K562 (cell line): ENCODE data around the gene IFNK. TPM values are rescaled to one million over a fixed set of nuclear protein-coding genes. Genes with fewer than 3 reads are reported as not detected.

Experiments used
- ATAC-seq: fragments of 200-7000 bp; cut with Tn5 transposase; 3 replicates; pipeline ENCODE4 v1.9.1; 2020; ENCODE audit warnings: moderate library complexity
- BruUV-seq: library from RNA; stranded (reverse); fragments of 400-500 nt; replicated peaks from 2 replicates; lab custom pipeline; 2021; lab: Mats Ljungman, UMichigan
- CTCF ChIA-PET: fragments of 300-600 bp; formaldehyde crosslinking; extraction: SDS; loops from one replicate; lab custom pipeline; 2021; ENCODE audit warnings: low intra/inter-chr PET ratio; lab: Yijun Ruan, JAX
- POLR2A ChIA-PET: fragments of 300-600, 350-650 bp; sonication (Branson Sonifier 250); formaldehyde crosslinking; extraction: SDS; loops from one replicate; lab custom pipeline; 2021; ENCODE audit warnings: antibody characterized with exemption, inconsistent platforms; lab: Yijun Ruan, JAX
- DNase-seq, 4 experiments: peaks; one replicate each; pipeline versions ENCODE4 v3.0.0 to v3.0.0-alpha.2; 2011 to 2018; ENCODE audit warnings: low spot score in 3 of 4, mixed read lengths in 3 of 4; ENCODE audit errors: extremely low read depth in 1 of 4
- FAIRE-seq: peaks from 2 replicates; lab custom pipeline; 2011; peaks lifted over from hg19 to GRCh38; lab: Jason Lieb, UNC
- H2AFZ ChIP-seq: 2 replicates; pipeline ENCODE4 v1.6.0; 2011; ENCODE audit warnings: low read depth, low read length, control low read depth, inconsistent platforms
- H3K27ac ChIP-seq: fragments of 200-600 bp; 3 replicates; pipeline ENCODE4 v1.8.0; 2011; ENCODE audit warnings: low read depth, mild to moderate bottlenecking, control low read depth, inconsistent platforms, low read length, moderate library complexity, mixed read lengths; ENCODE audit errors: extremely low read depth
- H3K27me3 ChIP-seq, 2 experiments: fragments of 300-600 bp in 1 of 2; 2 replicates in 1 of 2; 3 replicates in 1 of 2; pipeline versions ENCODE4 v1.6.0 to v1.8.0; 2011; ENCODE audit warnings: inconsistent platforms in 2 of 2, low read length in 2 of 2, mild to moderate bottlenecking in 1 of 2, mixed read lengths in 1 of 2, moderate library complexity in 1 of 2; ENCODE audit not compliant: control insufficient read depth in 2 of 2, insufficient read depth in 2 of 2
- H3K36me3 ChIP-seq: fragments of 300-600 bp; 3 replicates; pipeline ENCODE4 v1.8.0; 2011; ENCODE audit warnings: mild to moderate bottlenecking, low read length, inconsistent platforms; ENCODE audit not compliant: control insufficient read depth, insufficient read depth
- H3K4me1 ChIP-seq, 2 experiments: fragments of 200-600 bp in 1 of 2; replicated peaks in 1 of 2; 2 replicates in 1 of 2; 3 replicates in 1 of 2; pipeline versions ENCODE4 v1.5.1 to v1.8.0; 2011; ENCODE audit warnings: inconsistent platforms in 2 of 2, low read length in 2 of 2, mild to moderate bottlenecking in 1 of 2, mixed read lengths in 1 of 2, moderate library complexity in 1 of 2; ENCODE audit not compliant: control insufficient read depth in 2 of 2, insufficient read depth in 2 of 2
- H3K4me2 ChIP-seq: 2 replicates; pipeline ENCODE4 v1.6.1; 2011; ENCODE audit warnings: low read length, control low read depth, inconsistent platforms, mixed read lengths; ENCODE audit not compliant: insufficient read depth
- H3K4me3 ChIP-seq: fragments of 200-600 bp; sonication (generic), shearing (Covaris generic); 2 replicates; pipeline ENCODE4 v1.5.1; 2016; ENCODE audit warnings: control low read depth, inconsistent platforms
- H3K79me2 ChIP-seq: fragments of 200-600 bp; 3 replicates; pipeline ENCODE4 v1.8.0; 2011; ENCODE audit warnings: low read length, inconsistent platforms; ENCODE audit not compliant: control insufficient read depth, insufficient read depth
- H3K9ac ChIP-seq, 2 experiments: 2 replicates each; pipeline versions ENCODE4 v1.6.0 to v1.6.1; 2011; ENCODE audit warnings: low read depth in 2 of 2, low read length in 2 of 2, control low read depth in 1 of 2, inconsistent platforms in 1 of 2, mild to moderate bottlenecking in 1 of 2, mixed read lengths in 1 of 2; ENCODE audit not compliant: insufficient read depth in 1 of 2
- H3K9me1 ChIP-seq: one replicate; pipeline ENCODE4 v1.6.0; 2011; ENCODE audit warnings: inconsistent platforms, mild to moderate bottlenecking, low read length, moderate library complexity; ENCODE audit not compliant: control insufficient read depth, insufficient read depth
- H3K9me3 ChIP-seq: replicated peaks from 2 replicates; pipeline ENCODE4 v1.5.1; 2011; ENCODE audit warnings: low read depth, low read length, inconsistent platforms; ENCODE audit not compliant: control insufficient read depth, insufficient read depth
- H4K20me1 ChIP-seq: replicated peaks from 2 replicates; pipeline ENCODE4 v1.6.1; 2011; ENCODE audit warnings: low read length, inconsistent platforms, mixed read lengths; ENCODE audit not compliant: control insufficient read depth, insufficient read depth
- ARID3B ChIP-seq: fragments of 250-450 bp; sonication (Bioruptor Pico); IDR thresholded peaks from 2 replicates; pipeline ENCODE4 v1.4.0; 2020; ENCODE audit warnings: borderline replicate concordance
- KDM5B ChIP-seq: fragments of 200-600 bp; sonication (generic); IDR thresholded peaks from 2 replicates; pipeline ENCODE4 v1.6.1; 2012; ENCODE audit warnings: low read depth, mild to moderate bottlenecking, moderate library complexity, low read length, control low read depth, inconsistent platforms; ENCODE audit not compliant: insufficient replicate concordance
- MTF1 ChIP-seq: fragments of 250-450 bp; sonication (Bioruptor Pico); IDR thresholded peaks from 2 replicates; pipeline ENCODE4 v1.9.0; 2021; ENCODE audit warnings: moderate library complexity, mild to moderate bottlenecking, inconsistent platforms, borderline replicate concordance
- POLR3A ChIP-seq: IDR thresholded peaks from 2 replicates; pipeline ENCODE4 v1.6.1; 2011; ENCODE audit warnings: borderline replicate concordance, mild to moderate bottlenecking, moderate library complexity; ENCODE audit not compliant: insufficient read length, insufficient read depth; ENCODE audit errors: extremely low read depth
- RBBP5 ChIP-seq: fragments of 200-600 bp; sonication (generic); IDR thresholded peaks from 2 replicates; pipeline ENCODE4 v1.6.1; 2012; ENCODE audit warnings: borderline replicate concordance, mild to moderate bottlenecking, low read length, control low read depth, inconsistent platforms; ENCODE audit not compliant: insufficient read depth, poor library complexity, severe bottlenecking
- RNF2 ChIP-seq: sonication (generic); IDR thresholded peaks from 2 replicates; pipeline ENCODE4 v1.6.1; 2016
- XRCC5 ChIP-seq: fragments of 200-400 bp; formaldehyde crosslinking; IDR thresholded peaks from 2 replicates; pipeline ENCODE4 v1.6.1; 2017; ENCODE audit warnings: low read depth, mild to moderate bottlenecking, low read length
- ZBTB8A ChIP-seq: fragments of 450-650 bp; IDR thresholded peaks from 2 replicates; pipeline ENCODE4 v1.6.1; 2018; ENCODE audit warnings: mild to moderate bottlenecking, moderate library complexity; ENCODE audit not compliant: partially characterized antibody
- ZNF174 ChIP-seq: fragments of 250-450 bp; sonication (Bioruptor Pico); IDR thresholded peaks from 2 replicates; pipeline ENCODE4 v1.4.0; 2020; ENCODE audit warnings: mild to moderate bottlenecking
- ZNF384 ChIP-seq: IDR thresholded peaks from 2 replicates; pipeline ENCODE4 v1.6.1; 2012; ENCODE audit warnings: low read depth, low read length, improper control_type of control experiment
- ZNF584 ChIP-seq: fragments of 200-800 bp; sonication (Bioruptor generic); IDR thresholded peaks from 2 replicates; pipeline ENCODE4 v1.6.1; 2016; ENCODE audit warnings: low read depth, mild to moderate bottlenecking, missing genetic modification characterization, missing compliant biosample characterization
- in situ Hi-C: fragments of 300-500 bp; cut with MboI; formaldehyde crosslinking; loops from 4 replicates; pipeline ENCODE4 v1.15.0; 2018; ENCODE audit warnings: inconsistent platforms, mixed read lengths
- intact Hi-C: fragments of 100-400 bp; cut with micrococcal nuclease; formaldehyde crosslinking; loops from 2 replicates; pipeline ENCODE4 v1.14.2; 2022
- polyA plus RNA-seq, 8 experiments: library from polyadenylated mRNA; depleted of rRNA in 4 of 8; stranded (reverse) in 5 of 8; unstranded in 3 of 8; fragments of >200 nt; fragmentation: Nextera tagmentation in 2 of 8; fragmentation: Illumina TruSeq in 1 of 8; extraction: Ambion mirVana in 2 of 8; extraction: Trizol in 1 of 8; gene quantifications; 2 replicates each; pipeline versions ENCODE4 v1.2.1 to v1.2.3, GENCODE V29; 2011 to 2014; ENCODE audit warnings: inconsistent platforms in 1 of 8, missing spikeins in 1 of 8
- total RNA-seq, 7 experiments: library from RNA; depleted of rRNA in 6 of 7; stranded (reverse); fragments of >200 nt in 6 of 7; fragmentation: Illumina TruSeq in 2 of 7; extraction: Trizol in 2 of 7; gene quantifications; 2 replicates each; pipeline versions ENCODE4 v1.2.1 to v1.2.3, GENCODE V29; 2011 to 2021; ENCODE audit warnings: low replicate concordance in 1 of 7
- TF ChIP-seq, protein P1 (sequence below): sonication (generic); formaldehyde crosslinking; IDR thresholded peaks from 2 replicates; pipeline ENCODE4 v1.8.0; 2023; ENCODE audit warnings: missing genetic modification reagents, mild to moderate bottlenecking, borderline replicate concordance

Gene IFNK
- total and polyA plus RNA-seq, 9 of the 15 experiments (the other 6 are each of a cell fraction or from before 2014, with no cell fraction given): 0.11 TPM; not detected in 8

GRCh38 chr9:27523141-27523540 lies 949 bp upstream of the IFNK start:
- H4K20me1 ChIP-seq: no peaks in the 10 kb centered on the region
- POLR2A ChIA-PET: no interaction called here
- peaks cover 95% of the 10 kb centered on the region for H3K79me2 ChIP-seq
- H3K27me3 ChIP-seq: no peaks in the 10 kb centered on the region
- intact Hi-C loops (no loop called here), in situ Hi-C loops (loop anchor here (10.0 kb wide), 1 partner anchor 68 kb away; no protein-coding TSS in a partner anchor)
- H2AFZ ChIP-seq: no peak overlapping the region
- DNase-seq (no peak), FAIRE-seq (no peak), ATAC-seq (no peak)
- no TSS peak for BruUV-seq
- CTCF ChIA-PET: no interaction called here
- no peak overlapping the region for H3K4me2 ChIP-seq
- no peak overlapping the region for H3K27ac ChIP-seq
- H3K36me3 ChIP-seq: peaks cover 12% of the 10 kb centered on the region; the same call in 1 of the 3 replicates
- H3K9ac ChIP-seq: no peak overlapping the region
- H3K4me3 ChIP-seq: no peak overlapping the region
- no peaks in the 10 kb centered on the region for H3K9me1 ChIP-seq
- H3K4me1 ChIP-seq: peaks cover 0 to 4% of the 10 kb centered on the region in 2 experiments; a peak in 3 of 5 replicates
- H3K9me3 ChIP-seq: no peaks in the 10 kb centered on the region
- no peak for TF ChIP-seq XRCC5
- TF ChIP-seq ARID3B: no peak
- TF ChIP-seq POLR3A: no peak
- TF ChIP-seq, protein P1, sequence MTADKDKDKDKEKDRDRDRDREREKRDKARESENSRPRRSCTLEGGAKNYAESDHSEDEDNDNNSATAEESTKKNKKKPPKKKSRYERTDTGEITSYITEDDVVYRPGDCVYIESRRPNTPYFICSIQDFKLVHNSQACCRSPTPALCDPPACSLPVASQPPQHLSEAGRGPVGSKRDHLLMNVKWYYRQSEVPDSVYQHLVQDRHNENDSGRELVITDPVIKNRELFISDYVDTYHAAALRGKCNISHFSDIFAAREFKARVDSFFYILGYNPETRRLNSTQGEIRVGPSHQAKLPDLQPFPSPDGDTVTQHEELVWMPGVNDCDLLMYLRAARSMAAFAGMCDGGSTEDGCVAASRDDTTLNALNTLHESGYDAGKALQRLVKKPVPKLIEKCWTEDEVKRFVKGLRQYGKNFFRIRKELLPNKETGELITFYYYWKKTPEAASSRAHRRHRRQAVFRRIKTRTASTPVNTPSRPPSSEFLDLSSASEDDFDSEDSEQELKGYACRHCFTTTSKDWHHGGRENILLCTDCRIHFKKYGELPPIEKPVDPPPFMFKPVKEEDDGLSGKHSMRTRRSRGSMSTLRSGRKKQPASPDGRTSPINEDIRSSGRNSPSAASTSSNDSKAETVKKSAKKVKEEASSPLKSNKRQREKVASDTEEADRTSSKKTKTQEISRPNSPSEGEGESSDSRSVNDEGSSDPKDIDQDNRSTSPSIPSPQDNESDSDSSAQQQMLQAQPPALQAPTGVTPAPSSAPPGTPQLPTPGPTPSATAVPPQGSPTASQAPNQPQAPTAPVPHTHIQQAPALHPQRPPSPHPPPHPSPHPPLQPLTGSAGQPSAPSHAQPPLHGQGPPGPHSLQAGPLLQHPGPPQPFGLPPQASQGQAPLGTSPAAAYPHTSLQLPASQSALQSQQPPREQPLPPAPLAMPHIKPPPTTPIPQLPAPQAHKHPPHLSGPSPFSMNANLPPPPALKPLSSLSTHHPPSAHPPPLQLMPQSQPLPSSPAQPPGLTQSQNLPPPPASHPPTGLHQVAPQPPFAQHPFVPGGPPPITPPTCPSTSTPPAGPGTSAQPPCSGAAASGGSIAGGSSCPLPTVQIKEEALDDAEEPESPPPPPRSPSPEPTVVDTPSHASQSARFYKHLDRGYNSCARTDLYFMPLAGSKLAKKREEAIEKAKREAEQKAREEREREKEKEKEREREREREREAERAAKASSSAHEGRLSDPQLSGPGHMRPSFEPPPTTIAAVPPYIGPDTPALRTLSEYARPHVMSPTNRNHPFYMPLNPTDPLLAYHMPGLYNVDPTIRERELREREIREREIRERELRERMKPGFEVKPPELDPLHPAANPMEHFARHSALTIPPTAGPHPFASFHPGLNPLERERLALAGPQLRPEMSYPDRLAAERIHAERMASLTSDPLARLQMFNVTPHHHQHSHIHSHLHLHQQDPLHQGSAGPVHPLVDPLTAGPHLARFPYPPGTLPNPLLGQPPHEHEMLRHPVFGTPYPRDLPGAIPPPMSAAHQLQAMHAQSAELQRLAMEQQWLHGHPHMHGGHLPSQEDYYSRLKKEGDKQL (CRISPR knock-in tag): no peak
- no peak for TF ChIP-seq ZNF584 (CRISPR knock-in tag)
- no peak for TF ChIP-seq ZNF384
- TF ChIP-seq RNF2: no peak
- TF ChIP-seq ZBTB8A: no peak
- TF ChIP-seq KDM5B: no peak
- TF ChIP-seq RBBP5: no peak
- no peak for TF ChIP-seq ZNF174
- no peak for TF ChIP-seq MTF1
